Common myeloid progenitor, CD34-positive (primary cell): ENCODE results near the gene CRELD2. TPM values are rescaled to one million over a fixed set of nuclear protein-coding genes. Genes with fewer than 3 reads are reported as not detected.
A peak's percentile ranks its signal among the peaks of the same experiment; 100 is the strongest.

Source experiments
- CTCF ChIA-PET: fragments of 350-600 bp; sonication (Branson Sonifier 250); formaldehyde crosslinking; loops from one replicate; lab custom pipeline; 2021; ENCODE audit warnings: antibody characterized with exemption; lab: Charles Lee
- POLR2A ChIA-PET: fragments of 350-600 bp; sonication (Branson Sonifier 250); formaldehyde crosslinking; loops from one replicate; lab custom pipeline; 2021; ENCODE audit warnings: antibody characterized with exemption; lab: Charles Lee
- DNase-seq, 3 donors: peaks; one replicate each; pipeline versions ENCODE4 v3.0.0 to v3.0.0-alpha.2; 2013
- H3K27ac ChIP-seq, 2 experiments: 1 replicate in 1 of 2; 2 replicates in 1 of 2; pipeline ENCODE4 v1.7.0; 2013; ENCODE audit warnings: inconsistent platforms in 2 of 2, low read length in 2 of 2, mild to moderate bottlenecking in 2 of 2, low read depth in 1 of 2, moderate library complexity in 1 of 2; ENCODE audit not compliant: severe bottlenecking in 2 of 2, insufficient read depth in 1 of 2, poor library complexity in 1 of 2
- H3K27me3 ChIP-seq, 5 experiments: replicated peaks in 2 of 5; 1 replicate in 3 of 5; 2 replicates in 2 of 5; pipeline versions ENCODE4 v1.6.1 to v1.7.0; 2013; ENCODE audit warnings: low read length in 4 of 5, mild to moderate bottlenecking in 2 of 5, moderate library complexity in 2 of 5, inconsistent platforms in 1 of 5; ENCODE audit not compliant: insufficient read depth in 5 of 5, control insufficient read depth in 4 of 5
- H3K36me3 ChIP-seq, 4 experiments: 1 replicate in 2 of 4; 2 replicates in 2 of 4; pipeline versions ENCODE4 v1.6.1 to v1.7.0; 2013; ENCODE audit warnings: low read length in 3 of 4, control low read depth in 1 of 4, mild to moderate bottlenecking in 1 of 4; ENCODE audit not compliant: control insufficient read depth in 4 of 4, insufficient read depth in 4 of 4
- H3K4me1 ChIP-seq, 4 experiments: 1 replicate in 3 of 4; 2 replicates in 1 of 4; pipeline versions ENCODE4 v1.6.1 to v1.7.1; 2013; ENCODE audit warnings: low read length in 3 of 4, mild to moderate bottlenecking in 3 of 4, control low read depth in 1 of 4, inconsistent platforms in 1 of 4, moderate library complexity in 1 of 4; ENCODE audit not compliant: control insufficient read depth in 4 of 4, insufficient read depth in 4 of 4; ENCODE audit errors: control extremely low read depth in 1 of 4
- H3K4me3 ChIP-seq, 7 experiments: 1 replicate in 4 of 7; 2 replicates in 3 of 7; pipeline versions ENCODE4 v1.5.1 to v1.7.0; 2013; ENCODE audit warnings: mild to moderate bottlenecking in 7 of 7, low read length in 6 of 7, moderate library complexity in 6 of 7, inconsistent platforms in 2 of 7, low read depth in 2 of 7, control low read depth in 1 of 7; ENCODE audit not compliant: insufficient read depth in 4 of 7, control insufficient read depth in 1 of 7; ENCODE audit errors: extremely low read depth in 1 of 7
- H3K9me3 ChIP-seq, 5 experiments: 1 replicate in 4 of 5; 2 replicates in 1 of 5; pipeline versions ENCODE4 v1.6.1 to v1.7.1; 2013; ENCODE audit warnings: low read length in 4 of 5, mild to moderate bottlenecking in 2 of 5, inconsistent platforms in 1 of 5, low read depth in 1 of 5, moderate library complexity in 1 of 5; ENCODE audit not compliant: control insufficient read depth in 4 of 5, insufficient read depth in 2 of 5; ENCODE audit errors: control extremely low read depth in 1 of 5
- WGBS: methylation state at CpG from one replicate; pipeline ENCODE4 v1.1.5; 2013; ENCODE audit not compliant: insufficient coverage; 5-methylcytosine and 5-hydroxymethylcytosine counted together
- polyA plus RNA-seq: library from polyadenylated mRNA; unstranded; fragments of 120-200 nt; gene quantifications from one replicate; pipeline ENCODE4 v1.2.1, GENCODE V29; 2013

CRELD2 gene
- 15.2 TPM for polyA plus RNA-seq

- no peaks in the 10 kb centered on the region for H3K27me3 ChIP-seq
- H3K4me1 ChIP-seq, result peaks cover 2 to 25% (median 21%) of the 10 kb centered on the region in 4 experiments
- WGBS, result 0% methylated on average over 82 of the region's 103 CpGs
- H3K36me3 ChIP-seq, result peaks cover 0 to 30% (median 7%) of the 10 kb centered on the region in 4 experiments
- CTCF ChIA-PET, result no interaction called here
- H3K9me3 ChIP-seq, result no peaks in the 10 kb centered on the region
- POLR2A ChIA-PET, result interaction anchor here (0.8 to 2.4 kb wide), 4 partner anchors 12 to 108 kb away, joined by 3 to 17 read pairs (median 5); no protein-coding TSS in a partner anchor
- peak; percentile 96 to 97 (median 97) for DNase-seq
- H3K27ac ChIP-seq, result peak within 1 kb of the TSS; percentile 58 to 86
- peak within 1 kb of the TSS; percentile 67 to 97 (median 83) for H3K4me3 ChIP-seq
These were observed at the start of gene CRELD2, which contains the start of gene ALG12 for GRCh38 chr22:49917974-49918910. Gene CRELD2 (plus strand): TSS chr22:49918634. CDS start chr22:49918770, 136 bp downstream. Gene ALG12 (minus strand): TSS chr22:49918438. CDS start chr22:49913765, 4,673 bp downstream.

GRCh38 chr22:49869086-49869830, 49.2 kb upstream of the CRELD2 start:
- DNase-seq, result peak in 1 of 3 donors; percentile 41
- Histone ChIP-seq H3K27me3 (no peaks in the 10 kb centered on the region), H3K4me3 (no peak overlapping the region), H3K4me1 (no peaks in the 10 kb centered on the region), H3K27ac (no peak overlapping the region), H3K9me3 (peaks cover 5 to 42% (median 24%) of the 10 kb centered on the region in 5 experiments), H3K36me3 (peaks cover 11 to 32% (median 20%) of the 10 kb centered on the region in 4 experiments)
- WGBS, result 98% methylated on average over 9 of the region's 17 CpGs
- ChIA-PET POLR2A (no interaction called here), CTCF (interaction anchor here (1.2 to 2.8 kb wide), 2 partner anchors 13 to 368 kb away, joined by 5 read pairs; no protein-coding TSS in a partner anchor)

- peaks cover 2 to 39% (median 21%) of the 10 kb centered on the region in 5 experiments for H3K9me3 ChIP-seq
- 84% methylated on average over 4 of the region's 14 CpGs for WGBS
- no peaks in the 10 kb centered on the region for H3K27me3 ChIP-seq
- no peak overlapping the region for H3K4me3 ChIP-seq
- DNase-seq, result peak in 2 of 3 donors; percentile 54 to 81
- H3K36me3 ChIP-seq, result peaks cover 11 to 29% (median 20%) of the 10 kb centered on the region in 4 experiments
- CTCF ChIA-PET, result interaction anchor here (0.7 to 2.8 kb wide), 2 partner anchors 12 to 214 kb away, joined by 3 to 5 read pairs; no protein-coding TSS in a partner anchor
- no peak overlapping the region for H3K27ac ChIP-seq
- no peaks in the 10 kb centered on the region for H3K4me1 ChIP-seq
- POLR2A ChIA-PET, result interaction anchor here (0.5 to 0.7 kb wide), 4 partner anchors 8 to 27 kb away, joined by 3 to 4 read pairs (median 3); no protein-coding TSS in a partner anchor
These were observed 48.4 kb upstream of the CRELD2 start for GRCh38 chr22:49869845-49870712.

GRCh38 chr22:49871482-49871881, 47.0 kb upstream of the CRELD2 start:
- Histone ChIP-seq H3K27me3 (no peaks in the 10 kb centered on the region), H3K4me3 (no peak overlapping the region), H3K4me1 (no peaks in the 10 kb centered on the region), H3K27ac (no peak overlapping the region), H3K36me3 (peaks cover 11 to 31% (median 19%) of the 10 kb centered on the region in 4 experiments), H3K9me3 (peaks cover 0 to 33% (median 18%) of the 10 kb centered on the region in 5 experiments)
- DNase-seq, result peak in 1 of 3 donors; percentile 40
- 95% methylated on average over 4 of the region's 4 CpGs for WGBS
- ChIA-PET CTCF (interaction anchor here (0.8 kb wide), 1 partner anchor 51 kb away, joined by 4 read pairs; no protein-coding TSS in a partner anchor), POLR2A (no interaction called here)

- Histone ChIP-seq H3K36me3 (peaks cover 11 to 28% (median 18%) of the 10 kb centered on the region in 4 experiments), H3K27me3 (no peaks in the 10 kb centered on the region), H3K4me3 (no peak overlapping the region), H3K9me3 (peaks cover 0 to 29% (median 14%) of the 10 kb centered on the region in 5 experiments), H3K4me1 (no peaks in the 10 kb centered on the region), H3K27ac (no peak overlapping the region)
- POLR2A ChIA-PET, result no interaction called here
- CTCF ChIA-PET, result no interaction called here
- WGBS, result 100% methylated on average over 4 of the region's 7 CpGs
- DNase-seq, result no peak
These were observed 46.1 kb upstream of the CRELD2 start for GRCh38 chr22:49872347-49872746.
